ENCODE measurements around the gene MARCKS.

The MARCKS gene

GRCh38 chr6:113821445-113821844 is 35.7 kb upstream of the MARCKS start:
- no peak for DNase-seq (ENCODE audit: low read depth)
- TF ChIP-seq CTCF (conservative IDR thresholded peaks at IDR 0.05; ENCODE audit: low read depth, low read length): no peak
- H3K4me3 ChIP-seq (ENCODE audit: low read depth, low read length): no peak overlapping the region

GRCh38 chr6:113823916-113824315 is 33.2 kb upstream of the MARCKS start:
- no peak for TF ChIP-seq CTCF (conservative IDR thresholded peaks at IDR 0.05; ENCODE audit: low read depth, low read length)
- DNase-seq (ENCODE audit: low read depth): no peak
- H3K4me3 ChIP-seq (ENCODE audit: low read depth, low read length): no peak overlapping the region

- no peak for DNase-seq (ENCODE audit: low read depth)
- no peak for TF ChIP-seq CTCF (conservative IDR thresholded peaks at IDR 0.05; ENCODE audit: low read depth, low read length)
- H3K4me3 ChIP-seq (ENCODE audit: low read depth, low read length): no peak overlapping the region
These were observed 32.7 kb upstream of the MARCKS start for GRCh38 chr6:113824411-113824810.

- DNase-seq (ENCODE audit: low read depth): no peak
- H3K4me3 ChIP-seq (ENCODE audit: low read depth, low read length): no peak overlapping the region
- TF ChIP-seq CTCF (conservative IDR thresholded peaks at IDR 0.05; ENCODE audit: low read depth, low read length): no peak
These were observed 32.3 kb upstream of the MARCKS start for GRCh38 chr6:113824866-113825265.

GRCh38 chr6:113825781-113826180 is 31.4 kb upstream of the MARCKS start:
- peak; percentile 68 for DNase-seq (ENCODE audit: low read depth)
- TF ChIP-seq CTCF (conservative IDR thresholded peaks at IDR 0.05; ENCODE audit: low read depth, low read length): no peak
- H3K4me3 ChIP-seq (ENCODE audit: low read depth, low read length): no peak overlapping the region

GRCh38 chr6:113828984-113829695 is 28.0 kb upstream of the MARCKS start:
- no peak overlapping the region for H3K4me3 ChIP-seq (ENCODE audit: low read depth, low read length)
- DNase-seq (ENCODE audit: low read depth): no peak
- TF ChIP-seq CTCF (conservative IDR thresholded peaks at IDR 0.05; ENCODE audit: low read depth, low read length): no peak

GRCh38 chr6:113829696-113830045 is 27.5 kb upstream of the MARCKS start:
- DNase-seq (ENCODE audit: low read depth): peak; percentile 70
- no peak for TF ChIP-seq CTCF (conservative IDR thresholded peaks at IDR 0.05; ENCODE audit: low read depth, low read length)

More at GRCh38 chr6:113829696-113830045, 27.5 kb upstream of the MARCKS start:
- no peak overlapping the region for H3K4me3 ChIP-seq (ENCODE audit: low read depth, low read length)
